HepG2 (cell line): ENCODE results near the gene TTC28. TPM values are rescaled to one million over a fixed set of nuclear protein-coding genes. Genes with fewer than 3 reads are reported as not detected.

Experiments
- ATAC-seq: fragments of 200-7000 bp; cut with Tn5 transposase; 3 replicates; pipeline ENCODE4 v1.9.1; 2020; ENCODE audit warnings: mild to moderate bottlenecking, moderate library complexity
- BruUV-seq: library from RNA; stranded (reverse); fragments of 400-500 nt; replicated peaks from 2 replicates; lab custom pipeline; 2021; lab: Mats Ljungman, UMichigan
- CTCF ChIA-PET: fragments of 300-600 bp; formaldehyde crosslinking; extraction: SDS; loops from one replicate; lab custom pipeline; 2021; ENCODE audit warnings: low total read pairs, inconsistent platforms, low intra/inter-chr PET ratio; lab: Yijun Ruan, JAX
- POLR2A ChIA-PET: fragments of 350-600 bp; sonication (Branson Sonifier 250); formaldehyde crosslinking; loops from one replicate; lab custom pipeline; 2020; ENCODE audit warnings: antibody characterized with exemption, inconsistent platforms; lab: Yijun Ruan, JAX
- DNase-seq: peaks from one replicate; pipeline ENCODE4 v3.0.0-alpha.2; 2015; ENCODE audit warnings: low spot score
- FAIRE-seq: peaks from 3 replicates; lab custom pipeline; 2011; peaks lifted over from hg19 to GRCh38; lab: Jason Lieb, UNC
- H2AFZ ChIP-seq: one replicate; pipeline ENCODE4 v1.6.1; 2011; ENCODE audit warnings: low read length, inconsistent platforms
- H3K27ac ChIP-seq: fragments of 300-600 bp; 3 replicates; pipeline ENCODE4 v1.8.0; 2011; ENCODE audit warnings: mixed run types, mild to moderate bottlenecking, mixed read lengths, low read length, inconsistent platforms; ENCODE audit not compliant: insufficient read depth; ENCODE audit errors: extremely low read length
- H3K27me3 ChIP-seq, 2 experiments: fragments of 200-600 bp in 1 of 2; 2 replicates in 1 of 2; 3 replicates in 1 of 2; pipeline versions ENCODE4 v1.6.0 to v1.8.0; 2011; ENCODE audit warnings: low read length in 2 of 2, mild to moderate bottlenecking in 2 of 2, moderate library complexity in 2 of 2, inconsistent platforms in 1 of 2; ENCODE audit not compliant: insufficient read depth in 2 of 2, control insufficient read depth in 1 of 2
- H3K36me3 ChIP-seq, 2 experiments: fragments of 200-600 bp in 1 of 2; replicated peaks in 1 of 2; 2 replicates in 1 of 2; 3 replicates in 1 of 2; pipeline versions ENCODE4 v1.5.1 to v1.8.0; 2011; ENCODE audit warnings: low read length in 2 of 2, inconsistent platforms in 1 of 2; ENCODE audit not compliant: insufficient read depth in 2 of 2, control insufficient read depth in 1 of 2
- H3K4me1 ChIP-seq: 2 replicates; pipeline ENCODE4 v1.5.1; 2012; ENCODE audit warnings: low read length, inconsistent platforms; ENCODE audit not compliant: insufficient read depth
- H3K4me2 ChIP-seq: 2 replicates; pipeline ENCODE4 v1.6.0; 2011; ENCODE audit warnings: low read depth, low read length, inconsistent platforms
- H3K4me3 ChIP-seq, 3 experiments: fragments of 200-600 bp in 1 of 3; sonication (generic), shearing (Covaris generic) in 1 of 3; replicated peaks in 1 of 3; 2 replicates each; pipeline ENCODE4 v1.5.1; 2011 to 2016; ENCODE audit warnings: low read length in 3 of 3, inconsistent platforms in 2 of 3, low read depth in 2 of 3, mild to moderate bottlenecking in 2 of 3, control low read depth in 1 of 3, mixed read lengths in 1 of 3; ENCODE audit not compliant: insufficient read depth in 1 of 3
- H3K79me2 ChIP-seq: one replicate; pipeline ENCODE4 v1.6.1; 2011; ENCODE audit warnings: low read length, inconsistent platforms; ENCODE audit not compliant: insufficient read depth
- H3K9ac ChIP-seq: 2 replicates; pipeline ENCODE4 v1.6.0; 2011; ENCODE audit warnings: mild to moderate bottlenecking, low read depth, low read length, inconsistent platforms; ENCODE audit not compliant: insufficient read depth
- H3K9me3 ChIP-seq: 2 replicates; pipeline ENCODE4 v1.5.1; 2012; ENCODE audit warnings: mild to moderate bottlenecking, low read length
- H4K20me1 ChIP-seq: 2 replicates; pipeline ENCODE4 v1.6.0; 2011; ENCODE audit warnings: inconsistent platforms, mild to moderate bottlenecking, low read length, moderate library complexity; ENCODE audit not compliant: insufficient read depth
- ATAD3A ChIP-seq: sonication (generic); formaldehyde crosslinking; IDR thresholded peaks from 2 replicates; pipeline ENCODE4 v1.4.0; 2020; ENCODE audit warnings: missing genetic modification reagents
- HNRNPLL ChIP-seq: fragments of 200-400 bp; formaldehyde crosslinking; IDR thresholded peaks from 2 replicates; pipeline ENCODE4 v1.6.1; 2017; ENCODE audit warnings: mild to moderate bottlenecking, low read depth, low read length; ENCODE audit not compliant: poor library complexity, severe bottlenecking
- MATR3 ChIP-seq: sonication (generic); formaldehyde crosslinking; IDR thresholded peaks from 2 replicates; pipeline ENCODE4 v1.4.0; 2020; ENCODE audit warnings: missing genetic modification reagents
- MXD1 ChIP-seq: sonication (generic); formaldehyde crosslinking; IDR thresholded peaks from 2 replicates; pipeline ENCODE4 v1.4.0; 2020; ENCODE audit warnings: mild to moderate bottlenecking, missing genetic modification reagents
- SNAPC2 ChIP-seq: sonication (generic); formaldehyde crosslinking; IDR thresholded peaks from 2 replicates; pipeline ENCODE4 v1.8.1; 2022; ENCODE audit warnings: mild to moderate bottlenecking, missing genetic modification reagents
- ZBTB21 ChIP-seq: sonication (generic); formaldehyde crosslinking; IDR thresholded peaks from 2 replicates; pipeline ENCODE4 v1.4.0; 2020; ENCODE audit warnings: missing genetic modification reagents
- ZBTB26 ChIP-seq: IDR thresholded peaks from 2 replicates; pipeline ENCODE4 v1.6.1; 2016; ENCODE audit warnings: missing compliant biosample characterization, missing genetic modification reagents, borderline replicate concordance
- ZBTB49 ChIP-seq: sonication (generic); formaldehyde crosslinking; IDR thresholded peaks from 2 replicates; pipeline ENCODE4 v1.4.0; 2020; ENCODE audit warnings: missing genetic modification reagents, borderline replicate concordance
- ZNF136 ChIP-seq: sonication (generic); formaldehyde crosslinking; IDR thresholded peaks from 2 replicates; pipeline ENCODE4 v1.8.1; 2022; ENCODE audit warnings: low read depth, mild to moderate bottlenecking, moderate library complexity, missing genetic modification reagents
- ZNF180 ChIP-seq: sonication (generic); formaldehyde crosslinking; IDR thresholded peaks from 2 replicates; pipeline ENCODE4 v1.4.0; 2020; ENCODE audit warnings: low read depth, missing genetic modification reagents, borderline replicate concordance
- ZNF235 ChIP-seq: sonication (generic); formaldehyde crosslinking; IDR thresholded peaks from 2 replicates; pipeline ENCODE4 v1.8.1; 2023; ENCODE audit warnings: mild to moderate bottlenecking, missing genetic modification reagents, borderline replicate concordance
- ZNF451 ChIP-seq: sonication (generic); formaldehyde crosslinking; IDR thresholded peaks from 2 replicates; pipeline ENCODE4 v1.5.0; 2020; ENCODE audit warnings: mild to moderate bottlenecking, missing genetic modification reagents
- WGBS: methylation state at CpG from one replicate; pipeline ENCODE4 v1.1.6; 2017; ENCODE audit warnings: low lambda C conversion rate; 5-methylcytosine and 5-hydroxymethylcytosine counted together
- in situ Hi-C: cut with HindIII; loops from 2 replicates; pipeline ENCODE4 v1.10.0; 2017; ENCODE audit warnings: low pct_unique_long_range_greater_than_20kb; ENCODE audit not compliant: extremely low pct_ligation_motif_present
- intact Hi-C: fragments of 100-400 bp; cut with micrococcal nuclease; formaldehyde crosslinking; loops from one replicate; pipeline ENCODE4 v1.10.0; 2022; ENCODE audit not compliant: unreplicated experiment
- polyA plus RNA-seq, 8 experiments: library from polyadenylated mRNA; depleted of rRNA in 3 of 8; stranded (reverse) in 7 of 8; unstranded in 1 of 8; fragments of >200 nt; fragmentation: Illumina TruSeq in 4 of 8; extraction: Trizol in 4 of 8; gene quantifications; 2 replicates each; pipeline versions ENCODE4 v1.2.1 to v1.2.3, GENCODE V29; 2011 to 2016; ENCODE audit warnings: low read depth in 4 of 8, missing spikeins in 1 of 8, mixed read lengths in 1 of 8; ENCODE audit not compliant: insufficient read depth in 1 of 8
- total RNA-seq, 5 experiments: library from RNA; depleted of rRNA; stranded (reverse); fragments of >200 nt; fragmentation: Illumina TruSeq; extraction: Trizol; gene quantifications; 2 replicates each; pipeline ENCODE4 v1.2.3, GENCODE V29; 2016; ENCODE audit warnings: low read depth in 1 of 5

The TTC28 gene
- total and polyA plus RNA-seq, 2 of the 13 experiments (the other 11 are each of a cell fraction or from before 2014, with no cell fraction given) = 4.2 to 13.1 TPM

GRCh38 chr22:28484662-28485061 lies 195.0 kb downstream of the TTC28 start (continued):
- TF ChIP-seq ZBTB21 (CRISPR knock-in tag) = no peak
- TF ChIP-seq SNAPC2 (CRISPR knock-in tag) = no peak

GRCh38 chr22:28481725-28482124 lies 197.9 kb downstream of the TTC28 start:
- H3K36me3 ChIP-seq = no peaks in the 10 kb centered on the region
- ATAC-seq (no peak), DNase-seq (no peak), FAIRE-seq (no peak)
- no peaks in the 10 kb centered on the region for H3K27me3 ChIP-seq
- H3K9me3 ChIP-seq = no peaks in the 10 kb centered on the region
- in situ Hi-C loops (no loop called here), intact Hi-C loops (no loop called here)
- no peak overlapping the region for H2AFZ ChIP-seq
- H3K4me3 ChIP-seq = no peak overlapping the region
- H3K79me2 ChIP-seq = no peaks in the 10 kb centered on the region
- H3K4me1 ChIP-seq = no peaks in the 10 kb centered on the region
- no peak overlapping the region for H3K9ac ChIP-seq
- no peak for TF ChIP-seq ZNF180 (CRISPR knock-in tag)
- TF ChIP-seq ZNF235 (CRISPR knock-in tag) = no peak
- TF ChIP-seq ZNF136 (CRISPR knock-in tag) = no peak
- TF ChIP-seq ATAD3A (CRISPR knock-in tag) = no peak
- TF ChIP-seq ZBTB49 (CRISPR knock-in tag) = no peak
- no peak for TF ChIP-seq MXD1
- TF ChIP-seq MATR3 (CRISPR knock-in tag) = no peak
- no peak for TF ChIP-seq HNRNPLL
- no peak for TF ChIP-seq ZNF451 (CRISPR knock-in tag)
- no peak for TF ChIP-seq ZBTB26 (CRISPR knock-in tag)
- no peak overlapping the region for H3K27ac ChIP-seq
- no peaks in the 10 kb centered on the region for H4K20me1 ChIP-seq
- ChIA-PET CTCF (no interaction called here), POLR2A (no interaction called here)
- no peak overlapping the region for H3K4me2 ChIP-seq
- 98% methylated on average over 2 of the region's 2 CpGs for WGBS
- no TSS peak for BruUV-seq
